Spleen (tissue), 11 donors: ENCODE results near the gene C1orf53. TPM values are rescaled to one million over a fixed set of nuclear protein-coding genes. Genes with fewer than 3 reads are reported as not detected.
A peak's percentile ranks its signal among the peaks of the same experiment; 100 is the strongest.

Experiments
- DNase-seq: peaks from one replicate; pipeline ENCODE4 v3.0.0-alpha.2; 2020
- H3K27ac ChIP-seq, 8 donors: fragments of 200-600 bp; sonication (generic) in 7 of 8; 1 replicate in 4 of 8; 2 replicates in 4 of 8; pipeline versions ENCODE4 v1.5.0 to v1.8.0; 2016 to 2021; ENCODE audit warnings: inconsistent platforms in 4 of 8, mild to moderate bottlenecking in 4 of 8, moderate library complexity in 1 of 8
- H3K27me3 ChIP-seq, 7 donors: fragments of 200-600 bp; sonication (generic) in 6 of 7; replicated peaks in 1 of 7; 1 replicate in 4 of 7; 2 replicates in 3 of 7; pipeline versions ENCODE4 v1.5.0 to v1.8.0; 2016 to 2021; ENCODE audit warnings: inconsistent platforms in 3 of 7, mild to moderate bottlenecking in 1 of 7
- H3K36me3 ChIP-seq, 6 donors: fragments of 200-600 bp; sonication (generic) in 5 of 6; 1 replicate in 4 of 6; 2 replicates in 2 of 6; pipeline versions ENCODE4 v1.5.0 to v1.8.0; 2016 to 2021; ENCODE audit warnings: inconsistent platforms in 2 of 6
- H3K4me1 ChIP-seq, 6 donors: fragments of 200-600 bp; sonication (generic) in 5 of 6; 1 replicate in 3 of 6; 2 replicates in 3 of 6; pipeline versions ENCODE4 v1.5.0 to v1.8.0; 2016 to 2021; ENCODE audit warnings: inconsistent platforms in 3 of 6
- H3K4me3 ChIP-seq, 8 donors: fragments of 200-600 bp; sonication (generic) in 7 of 8; 1 replicate in 4 of 8; 2 replicates in 4 of 8; pipeline versions ENCODE4 v1.5.0 to v1.8.0; 2016 to 2021; ENCODE audit warnings: inconsistent platforms in 4 of 8, mild to moderate bottlenecking in 4 of 8, moderate library complexity in 2 of 8
- H3K9me3 ChIP-seq, 8 donors: fragments of 200-600 bp; sonication (generic) in 7 of 8; 1 replicate in 4 of 8; 2 replicates in 4 of 8; pipeline versions ENCODE4 v1.5.0 to v1.8.0; 2016 to 2021; ENCODE audit warnings: inconsistent platforms in 4 of 8
- CTCF ChIP-seq, 11 experiments: fragments of 200-600 bp in 7 of 11; fragments of 450-650 bp in 4 of 11; sonication (generic) in 4 of 11; IDR thresholded peaks in 8 of 11; conservative IDR thresholded peaks in 3 of 11; 1 replicate in 7 of 11; 2 replicates in 4 of 11; pipeline versions ENCODE4 v1.4.0 to v1.8.0; 2016 to 2021; ENCODE audit warnings: antibody characterized with exemption in 11 of 11, inconsistent platforms in 4 of 11, mild to moderate bottlenecking in 1 of 11
- POLR2A ChIP-seq, 3 donors: fragments of 450-650 bp; IDR thresholded peaks; one replicate each; pipeline ENCODE4 v1.5.1; 2017; ENCODE audit warnings: antibody characterized with exemption in 3 of 3, mild to moderate bottlenecking in 1 of 3
- POLR2AphosphoS5 ChIP-seq, 3 donors: sonication (generic); formaldehyde crosslinking; IDR thresholded peaks; one replicate each; pipeline ENCODE4 v1.5.1; 2017; ENCODE audit warnings: antibody characterized with exemption in 3 of 3
- WGBS, 5 donors: extraction: QIAGEN DNeasy Blood & Tissue Kit in 3 of 5; methylation state at CpG; one replicate each; pipeline versions ENCODE4 v1.1.5 to v1.1.7; 2013 to 2018; 5-methylcytosine and 5-hydroxymethylcytosine counted together
- intact Hi-C: fragments of 100-400 bp; cut with DNase I; formaldehyde crosslinking; loops from one replicate; pipeline ENCODE4 v1.15.0; 2023; ENCODE audit warnings: low total_unique reads
- polyA plus RNA-seq, 3 donors: library from polyadenylated mRNA; stranded (reverse); fragments of 200-250 nt; gene quantifications; one replicate each; pipeline ENCODE4 v1.2.1, GENCODE V29; 2013
- total RNA-seq, 7 donors: library from RNA; depleted of rRNA in 3 of 7; stranded (reverse); fragments of >200 nt in 3 of 7; fragmentation: NEBNext Ultra II Directional in 4 of 7; extraction: Animal tissue kit (Norgen Biotek cat#: 25700) in 4 of 7; gene quantifications; one replicate each; pipeline versions ENCODE4 v1.1.0 to v1.2.1, GENCODE V29; 2016 to 2021
- donor health status: healthy with polysubstance abuse.
- donor health status: DM: no; HTN: no; CAD: no; lungs with moderate emphysema.
- donor health status: DM: no; HTN: no; CAD: no.
- donor health status: Bipolar disorder and iron deficiency.
- donor health status: healthy.
- donor health status: DM: no; HTN: no; CAD: no.
- donor health status: DM: yes; HTN: yes; CAD: no.

C1orf53 gene
- total and polyA plus RNA-seq, 10 donors = 0.50 to 8.6 (median 3.0) TPM; not detected in 2

- H3K4me1 ChIP-seq = peaks cover 0 to 19% (median 17%) of the 10 kb centered on the region in 6 donors
- H3K27ac ChIP-seq = no peak overlapping the region
- H3K4me3 ChIP-seq = no peak overlapping the region
- no peaks in the 10 kb centered on the region for H3K36me3 ChIP-seq
- DNase-seq = no peak
- 93 to 100% (median 98%) methylated on average over 1 of the region's 1 CpG for WGBS, 5 donors
- no peaks in the 10 kb centered on the region for H3K9me3 ChIP-seq
- no peak for TF ChIP-seq POLR2AphosphoS5 (IDR thresholded peaks at IDR 0.05)
- no peak for TF ChIP-seq POLR2A (IDR thresholded peaks at IDR 0.05)
- no peak for TF ChIP-seq CTCF (IDR thresholded peaks at IDR 0.05 in 8 of 11, conservative IDR thresholded peaks at IDR 0.05 in 3 of 11)
- H3K27me3 ChIP-seq = peaks cover 0 to 40% (median 4%) of the 10 kb centered on the region in 7 donors
- intact Hi-C loops = no loop called here
These were observed 3.4 kb upstream of the C1orf53 start for GRCh38 chr1:197899037-197899436.

- Histone ChIP-seq H3K9me3 (no peaks in the 10 kb centered on the region), H3K27ac (peak overlapping the region; percentile 67 to 89 (median 87)), H3K27me3 (peaks cover 0 to 58% (median 30%) of the 10 kb centered on the region in 7 donors), H3K4me3 (peak overlapping the region; percentile 66 to 89 (median 78)), H3K36me3 (no peaks in the 10 kb centered on the region), H3K4me1 (peaks cover 0 to 19% (median 17%) of the 10 kb centered on the region in 6 donors)
- intact Hi-C loops = no loop called here
- TF ChIP-seq CTCF (IDR thresholded peaks at IDR 0.05 in 8 of 11, conservative IDR thresholded peaks at IDR 0.05 in 3 of 11) = no peak
- WGBS, 5 donors = 21 to 27% (median 26%) methylated on average over 6 of the region's 6 CpGs
- DNase-seq = no peak
These were observed 338 bp upstream of the C1orf53 start for GRCh38 chr1:197902131-197902453.

GRCh38 chr1:197903196-197903514, 725 bp downstream of the C1orf53 start:
- H3K9me3 ChIP-seq = no peaks in the 10 kb centered on the region
- TF ChIP-seq POLR2AphosphoS5 (IDR thresholded peaks at IDR 0.05) (no peak), POLR2A (IDR thresholded peaks at IDR 0.05) (no peak)
- DNase-seq = no peak
- peaks cover 7 to 62% (median 40%) of the 10 kb centered on the region in 7 donors for H3K27me3 ChIP-seq
- WGBS, 5 donors = 13 to 30% (median 17%) methylated on average over 3 of the region's 3 CpGs
- peak overlapping the region; percentile 66 to 89 (median 78) for H3K4me3 ChIP-seq
- H3K4me1 ChIP-seq = peaks cover 0 to 19% (median 17%) of the 10 kb centered on the region in 6 donors
- H3K36me3 ChIP-seq = no peaks in the 10 kb centered on the region
- H3K27ac ChIP-seq = peak overlapping the region in 7 of 8 donors; percentile 84 to 89 (median 88)
- intact Hi-C loops = no loop called here

GRCh38 chr1:197904126-197904787, 1.8 kb downstream of the C1orf53 start:
- Histone ChIP-seq H3K27ac (no peak overlapping the region), H3K4me3 (no peak overlapping the region), H3K4me1 (peaks cover 0 to 29% (median 23%) of the 10 kb centered on the region in 6 donors), H3K27me3 (peaks cover 12 to 68% (median 50%) of the 10 kb centered on the region in 7 donors), H3K9me3 (no peaks in the 10 kb centered on the region), H3K36me3 (no peaks in the 10 kb centered on the region)
- no peak for DNase-seq
- intact Hi-C loops = no loop called here
- WGBS, 5 donors = 35 to 57% (median 48%) methylated on average over 11 of the region's 11 CpGs
- TF ChIP-seq CTCF (IDR thresholded peaks at IDR 0.05 in 8 of 11, conservative IDR thresholded peaks at IDR 0.05 in 3 of 11) (no peak), POLR2AphosphoS5 (IDR thresholded peaks at IDR 0.05) (no peak), POLR2A (IDR thresholded peaks at IDR 0.05) (no peak)
